ENCODE results near the gene DPM3. TPM values are rescaled to one million over a fixed set of nuclear protein-coding genes. Genes with fewer than 3 reads are reported as not detected.

The DPM3 gene
- total RNA-seq, 4 donors from 2014 or later, result 61.4 to 120 (median 71.2) TPM

- no peak for TF ChIP-seq CTCF (IDR thresholded peaks at IDR 0.05; ENCODE audit: low read depth)
These were observed 29.5 kb downstream of the DPM3 start for GRCh38 chr1:155110826-155111225.

GRCh38 chr1:155110381-155110780 lies 29.9 kb downstream of the DPM3 start:
- TF ChIP-seq CTCF (IDR thresholded peaks at IDR 0.05; ENCODE audit: low read depth), result no peak

GRCh38 chr1:155108296-155108695 lies 32.0 kb downstream of the DPM3 start:
- TF ChIP-seq CTCF (IDR thresholded peaks at IDR 0.05; ENCODE audit: low read depth), result no peak

- no peak for TF ChIP-seq CTCF (IDR thresholded peaks at IDR 0.05; ENCODE audit: low read depth)
These were observed 32.7 kb downstream of the DPM3 start for GRCh38 chr1:155107309-155108264.

GRCh38 chr1:155106862-155107261 lies 33.5 kb downstream of the DPM3 start:
- TF ChIP-seq CTCF (IDR thresholded peaks at IDR 0.05; ENCODE audit: low read depth), result no peak

- TF ChIP-seq CTCF (IDR thresholded peaks at IDR 0.05; ENCODE audit: low read depth), result no peak
These were observed 34.7 kb downstream of the DPM3 start for GRCh38 chr1:155105604-155106011.

- TF ChIP-seq CTCF (IDR thresholded peaks at IDR 0.05; ENCODE audit: low read depth), result no peak
These were observed 35.5 kb downstream of the DPM3 start for GRCh38 chr1:155104605-155105534.
